Measurements from ENCODE around the gene MAPT.
A peak's percentile ranks its signal among the peaks of the same experiment; 100 is the strongest.

Gene MAPT

DNA sequence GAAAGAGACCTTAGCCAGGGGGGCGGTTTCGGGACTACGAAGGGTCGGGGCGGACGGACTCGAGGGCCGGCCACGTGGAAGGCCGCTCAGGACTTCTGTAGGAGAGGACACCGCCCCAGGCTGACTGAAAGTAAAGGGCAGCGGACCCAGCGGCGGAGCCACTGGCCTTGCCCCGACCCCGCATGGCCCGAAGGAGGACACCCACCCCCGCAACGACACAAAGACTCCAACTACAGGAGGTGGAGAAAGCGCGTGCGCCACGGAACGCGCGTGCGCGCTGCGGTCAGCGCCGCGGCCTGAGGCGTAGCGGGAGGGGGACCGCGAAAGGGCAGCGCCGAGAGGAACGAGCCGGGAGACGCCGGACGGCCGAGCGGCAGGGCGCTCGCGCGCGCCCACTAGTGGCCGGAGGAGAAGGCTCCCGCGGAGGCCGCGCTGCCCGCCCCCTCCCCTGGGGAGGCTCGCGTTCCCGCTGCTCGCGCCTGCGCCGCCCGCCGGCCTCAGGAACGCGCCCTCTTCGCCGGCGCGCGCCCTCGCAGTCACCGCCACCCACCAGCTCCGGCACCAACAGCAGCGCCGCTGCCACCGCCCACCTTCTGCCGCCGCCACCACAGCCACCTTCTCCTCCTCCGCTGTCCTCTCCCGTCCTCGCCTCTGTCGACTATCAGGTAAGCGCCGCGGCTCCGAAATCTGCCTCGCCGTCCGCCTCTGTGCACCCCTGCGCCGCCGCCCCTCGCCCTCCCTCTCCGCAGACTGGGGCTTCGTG, at the start of gene MAPT:
TSS of gene MAPT (plus strand) at position 533 of the 763 bp plus-strand sequence. CDS start 67,784 bp downstream, outside the sequence.
- DNase-seq (ENCODE audit: low read depth): peak; percentile 57

DNA sequence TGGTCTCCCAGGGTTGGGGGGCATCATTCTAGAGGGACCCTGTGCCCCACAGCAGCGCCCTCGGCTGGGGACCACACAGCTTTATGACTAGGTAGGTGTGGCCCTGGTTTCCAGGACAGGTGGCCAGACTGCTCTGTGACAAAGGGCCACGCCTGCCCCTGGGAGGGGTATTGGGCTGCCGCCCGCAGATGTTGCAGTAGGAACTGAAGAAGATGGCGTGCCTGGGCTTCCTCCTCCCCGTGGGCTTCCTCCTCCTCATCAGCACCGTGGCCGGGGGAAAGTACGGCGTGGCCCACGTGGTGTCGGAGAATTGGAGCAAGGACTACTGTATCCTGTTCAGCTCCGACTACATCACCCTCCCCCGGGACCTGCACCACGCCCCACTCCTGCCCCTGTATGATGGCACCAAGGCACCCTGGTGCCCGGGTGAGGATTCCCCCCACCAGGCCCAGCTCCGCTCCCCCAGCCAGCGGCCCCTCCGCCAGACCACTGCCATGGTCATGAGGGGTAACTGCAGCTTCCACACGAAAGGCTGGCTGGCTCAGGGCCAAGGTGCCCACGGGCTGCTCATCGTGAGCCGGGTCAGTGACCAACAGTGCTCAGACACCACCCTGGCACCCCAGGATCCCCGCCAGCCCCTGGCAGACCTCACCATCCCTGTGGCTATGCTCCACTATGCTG, 49.5 kb upstream of the MAPT start, which contains the start of gene SPPL2C:
TSS of gene SPPL2C (plus strand) at position 187 of the 681 bp plus-strand sequence. CDS start at position 213, 26 bp downstream.
- DNase-seq (ENCODE audit: low read depth): no peak

DNA sequence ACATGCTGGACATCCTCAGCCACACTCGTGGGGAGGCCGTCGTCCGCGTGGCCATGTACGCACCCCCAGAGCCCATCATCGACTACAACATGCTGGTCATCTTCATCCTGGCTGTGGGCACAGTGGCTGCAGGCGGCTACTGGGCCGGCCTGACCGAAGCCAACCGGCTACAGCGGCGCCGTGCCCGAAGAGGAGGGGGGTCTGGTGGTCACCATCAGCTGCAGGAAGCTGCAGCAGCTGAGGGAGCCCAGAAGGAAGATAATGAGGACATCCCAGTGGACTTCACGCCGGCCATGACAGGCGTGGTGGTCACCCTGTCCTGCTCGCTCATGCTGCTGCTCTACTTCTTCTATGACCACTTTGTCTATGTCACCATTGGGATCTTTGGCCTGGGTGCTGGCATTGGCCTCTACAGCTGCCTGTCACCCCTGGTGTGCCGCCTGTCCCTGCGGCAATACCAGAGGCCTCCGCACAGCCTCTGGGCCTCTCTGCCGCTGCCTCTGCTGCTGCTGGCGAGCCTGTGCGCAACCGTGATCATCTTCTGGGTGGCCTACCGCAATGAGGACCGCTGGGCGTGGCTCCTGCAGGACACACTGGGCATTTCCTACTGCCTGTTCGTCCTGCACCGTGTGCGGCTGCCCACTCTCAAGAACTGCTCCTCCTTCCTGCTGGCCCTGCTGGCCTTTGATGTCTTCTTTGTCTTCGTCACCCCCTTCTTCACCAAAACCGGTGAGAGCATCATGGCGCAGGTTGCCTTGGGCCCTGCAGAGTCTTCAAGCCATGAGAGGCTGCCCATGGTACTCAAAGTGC, 48.8 kb upstream of the MAPT start:
- DNase-seq (ENCODE audit: low read depth): no peak

GRCh38 chr17:45846223-45846622, 48.1 kb upstream of the MAPT start:
- no peak for DNase-seq (ENCODE audit: low read depth)

DNA sequence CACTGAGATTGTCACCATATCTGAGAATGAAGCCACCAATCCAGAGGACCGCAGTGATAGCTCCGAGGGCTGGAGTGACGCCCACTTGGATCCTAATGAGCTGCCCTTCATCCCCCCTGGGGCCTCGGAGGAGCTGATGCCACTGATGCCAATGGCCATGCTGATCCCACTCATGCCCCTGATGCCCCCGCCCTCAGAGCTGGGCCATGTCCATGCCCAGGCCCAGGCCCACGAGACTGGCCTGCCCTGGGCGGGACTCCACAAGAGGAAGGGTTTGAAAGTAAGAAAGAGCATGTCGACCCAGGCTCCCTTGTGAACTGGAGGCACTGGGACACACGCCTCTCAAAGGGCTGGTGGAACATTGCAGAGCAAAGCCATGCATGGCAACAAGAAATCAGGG, 47.7 kb upstream of the MAPT start:
- no peak for DNase-seq (ENCODE audit: low read depth)

GRCh38 chr17:45847101-45847500, 47.3 kb upstream of the MAPT start:
- DNase-seq (ENCODE audit: low read depth): no peak

DNA sequence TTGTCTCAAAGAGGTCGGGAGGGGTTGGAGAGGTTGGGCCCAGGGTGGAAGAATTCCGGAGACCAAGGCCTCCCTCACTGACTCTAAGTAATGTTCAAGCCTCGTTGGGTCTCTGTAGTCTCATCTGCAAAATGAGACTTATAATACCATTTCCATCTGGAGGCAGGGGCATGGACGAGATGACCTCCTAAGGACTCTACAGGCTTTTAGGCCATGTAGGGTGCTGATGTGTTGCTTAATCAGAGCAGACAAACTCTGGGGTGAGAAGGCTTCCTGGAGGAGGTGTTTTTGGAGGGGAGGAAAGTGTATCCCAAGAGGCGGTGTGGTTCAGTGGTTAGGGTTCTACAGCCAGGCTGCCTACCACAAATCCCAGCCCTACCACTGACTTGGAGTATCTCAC, 46.6 kb upstream of the MAPT start:
- DNase-seq (ENCODE audit: low read depth): no peak

GRCh38 chr17:45848405-45848804, 45.9 kb upstream of the MAPT start:
- no peak for DNase-seq (ENCODE audit: low read depth)

DNA sequence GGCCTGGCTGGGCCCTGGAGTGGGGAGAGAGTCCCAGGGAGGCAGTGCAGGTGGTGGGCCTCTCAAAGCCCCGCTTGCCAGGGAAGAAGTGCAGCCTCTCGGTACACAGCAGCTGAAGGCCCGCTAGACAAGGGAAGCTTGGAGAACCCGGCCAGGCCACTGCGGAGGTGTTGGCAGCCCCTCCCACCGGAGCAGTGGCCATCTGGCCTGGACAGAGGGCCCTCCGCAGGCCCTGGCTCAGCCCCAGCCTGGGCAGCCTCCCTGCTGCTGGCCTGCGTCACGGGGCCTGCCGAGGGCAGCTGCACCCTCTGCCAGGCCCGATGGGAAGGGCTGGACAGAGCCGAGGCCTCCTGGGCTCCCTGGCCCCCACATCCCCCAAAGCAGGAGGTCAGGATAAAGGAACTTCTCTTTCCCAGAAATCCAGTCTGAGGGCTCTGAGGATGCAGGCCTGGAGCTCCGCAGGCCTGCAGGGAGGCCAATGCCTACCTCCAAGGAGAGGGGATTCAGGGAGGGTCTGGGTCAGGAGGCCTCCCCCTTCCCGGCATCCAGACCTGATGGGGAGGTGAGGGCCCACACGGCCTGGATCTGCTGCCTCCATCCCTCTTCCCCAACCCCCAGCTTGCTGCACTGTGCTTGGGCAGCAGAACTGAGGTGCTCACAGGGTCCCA, 45.4 kb upstream of the MAPT start:
- DNase-seq (ENCODE audit: low read depth): no peak

DNA sequence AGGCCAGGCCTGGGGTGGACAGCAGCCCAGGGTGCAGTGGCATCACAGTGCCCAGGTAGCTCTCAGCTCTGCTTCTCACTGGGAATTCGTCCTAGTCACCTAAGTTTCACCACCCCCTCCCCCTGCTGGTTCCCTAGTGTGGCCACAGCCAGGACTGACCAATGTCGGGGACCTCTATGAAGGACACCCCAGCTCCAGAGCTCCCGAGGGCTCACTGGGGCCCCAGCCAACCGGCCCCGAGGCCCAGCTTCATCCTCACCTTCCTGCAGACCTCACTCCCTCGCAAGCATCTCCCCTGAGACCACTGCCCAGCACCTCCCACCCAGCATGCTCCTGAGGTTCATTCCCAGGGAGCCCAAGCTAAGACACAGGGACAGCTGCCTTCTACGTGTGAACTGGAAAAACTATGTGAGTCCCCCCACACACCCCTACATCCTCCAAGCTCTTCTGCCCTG, 44.8 kb upstream of the MAPT start:
- no peak for DNase-seq (ENCODE audit: low read depth)

DNA sequence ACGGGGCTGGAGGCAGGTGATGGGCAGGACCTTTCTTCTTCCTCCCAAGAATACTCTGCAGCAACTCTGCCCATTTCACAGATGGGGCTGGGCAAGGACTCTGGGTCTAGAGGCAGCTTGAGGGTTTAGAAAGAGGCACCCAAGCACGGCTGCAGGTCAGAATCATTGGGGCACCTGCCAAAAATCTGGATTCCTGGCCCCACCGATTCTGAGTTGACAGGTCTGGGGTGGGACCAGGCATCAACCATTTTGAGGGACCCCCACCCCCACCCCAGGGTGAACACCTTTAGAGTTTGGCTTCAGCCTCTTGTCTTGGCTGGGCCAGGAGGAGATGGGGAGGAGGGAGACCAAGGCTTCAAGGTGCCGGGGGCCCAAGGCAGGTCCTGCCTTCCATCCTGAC, 44.3 kb upstream of the MAPT start:
- DNase-seq (ENCODE audit: low read depth): no peak

DNA sequence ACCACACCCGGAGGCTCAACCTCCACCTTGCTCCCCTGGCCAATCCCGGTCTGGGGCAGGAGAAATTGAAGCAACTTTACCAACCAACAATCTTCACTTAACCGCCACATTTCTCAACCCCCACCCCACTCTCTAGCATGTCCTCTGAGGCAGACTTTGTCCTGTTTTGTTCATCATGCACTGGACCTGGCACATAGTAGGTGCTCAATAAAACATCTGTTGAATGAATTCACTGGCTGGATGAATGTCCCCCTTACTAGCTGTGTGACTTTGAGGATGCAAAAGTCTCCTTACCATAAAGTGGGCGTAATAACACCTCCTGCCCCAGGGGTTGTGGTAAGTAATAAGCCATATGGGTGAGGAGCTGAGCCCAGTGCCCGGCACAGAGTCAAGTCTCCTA, 43.9 kb upstream of the MAPT start:
- no peak for DNase-seq (ENCODE audit: low read depth)

DNA sequence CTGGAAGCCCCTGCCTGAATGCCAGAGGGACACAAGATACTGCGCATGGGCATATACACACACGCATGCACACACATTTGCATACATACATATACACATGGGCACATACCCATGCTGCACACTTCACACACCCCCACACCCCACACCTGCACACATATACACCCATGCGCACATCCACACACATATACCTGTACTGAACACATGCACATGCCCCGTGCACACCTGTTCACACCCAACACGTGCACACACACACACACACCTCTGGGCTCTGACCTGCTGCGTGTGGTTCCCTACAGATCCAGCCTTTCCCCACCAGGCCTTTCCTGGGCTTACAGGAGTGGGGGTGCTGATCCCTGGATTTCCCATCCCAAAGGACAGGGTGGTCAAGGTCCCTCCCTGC, 43.3 kb upstream of the MAPT start:
- DNase-seq (ENCODE audit: low read depth): no peak

- no peak for DNase-seq (ENCODE audit: low read depth)
These were observed 42.9 kb upstream of the MAPT start for GRCh38 chr17:45851464-45851863.

DNA sequence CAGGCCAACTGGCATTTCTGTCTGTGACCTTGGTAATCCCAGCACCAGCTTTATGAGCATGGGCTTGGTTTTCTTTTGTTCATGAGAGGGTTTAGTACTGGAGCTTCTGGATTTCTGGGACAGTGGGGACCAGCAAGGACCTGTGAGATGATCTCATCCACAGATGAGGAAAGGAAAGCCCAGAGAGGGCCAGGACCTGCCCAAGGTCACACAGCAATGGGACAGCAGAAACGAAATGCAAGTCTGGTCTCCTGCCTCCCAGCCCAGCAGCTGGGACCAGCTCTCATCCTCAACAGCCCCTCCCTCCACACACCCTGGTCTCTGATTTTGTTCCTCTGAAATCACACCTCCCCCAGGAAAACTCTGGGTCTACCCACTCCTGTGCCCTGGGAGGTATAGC, 42.5 kb upstream of the MAPT start:
- no peak for DNase-seq (ENCODE audit: low read depth)

- DNase-seq (ENCODE audit: low read depth): peak; percentile 36
These were observed 41.6 kb upstream of the MAPT start for GRCh38 chr17:45852535-45853297.

GRCh38 chr17:45854209-45854608, 40.1 kb upstream of the MAPT start:
- DNase-seq (ENCODE audit: low read depth): no peak

- DNase-seq (ENCODE audit: low read depth): no peak
These were observed 38.5 kb upstream of the MAPT start for GRCh38 chr17:45855691-45856336.

DNA sequence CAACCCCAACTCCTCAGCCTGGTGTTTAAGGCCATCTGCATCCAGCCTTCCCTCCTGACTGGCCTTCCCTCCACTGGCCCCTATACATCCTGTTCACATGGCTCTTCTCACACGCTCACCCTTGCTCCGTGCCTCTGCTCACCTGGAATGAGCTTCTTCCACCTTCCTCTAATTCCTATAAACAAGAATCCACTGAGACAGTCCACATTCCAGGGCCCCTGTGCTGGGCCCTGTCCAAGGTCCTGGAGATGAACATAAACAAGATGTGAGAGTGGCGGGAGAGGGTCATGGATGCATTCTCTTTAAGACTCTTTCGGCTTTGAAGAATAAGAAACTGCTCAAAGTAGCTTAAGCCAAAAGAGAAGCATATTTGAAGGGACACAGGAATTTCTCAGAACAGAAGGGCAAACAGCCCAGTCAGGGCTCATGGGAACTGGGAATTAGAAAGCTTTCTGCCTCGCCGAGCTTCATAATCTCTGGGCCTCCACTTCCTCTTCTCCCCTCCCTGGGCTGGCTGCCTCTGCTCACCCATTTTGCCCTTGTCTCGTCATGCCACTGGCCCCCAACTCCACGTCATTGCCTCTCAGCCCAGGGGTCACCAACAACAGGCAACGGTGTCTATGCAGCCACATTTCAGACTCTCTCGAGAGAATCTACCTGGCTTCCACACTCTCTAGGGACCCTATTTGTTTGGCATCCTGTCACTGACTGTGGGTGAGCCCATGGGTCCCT, 36.2 kb upstream of the MAPT start:
- no peak for DNase-seq (ENCODE audit: low read depth)

DNA sequence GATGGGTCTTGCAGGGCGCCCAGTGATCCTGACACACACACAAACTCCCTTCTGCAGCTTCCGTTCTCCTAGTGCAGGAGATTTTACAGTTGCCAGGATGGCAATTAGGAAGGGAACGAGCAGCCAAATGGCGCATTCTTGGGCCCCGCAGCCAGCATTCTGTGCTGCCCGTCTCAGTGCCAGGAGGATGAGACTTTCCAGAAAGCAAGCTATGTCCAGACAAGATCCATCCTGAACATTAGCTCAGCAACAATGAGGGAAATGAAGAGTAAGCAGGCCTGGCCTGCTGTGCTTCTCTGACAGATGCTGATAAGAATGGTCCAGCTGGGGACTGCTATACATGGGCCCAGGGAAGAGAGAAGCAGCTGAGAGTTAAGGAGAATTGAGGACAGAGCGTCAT, 33.2 kb upstream of the MAPT start:
- DNase-seq (ENCODE audit: low read depth): no peak
